ENCODE measurements around the gene CRTC2.
A peak's percentile ranks its signal among the peaks of the same experiment; 100 is the strongest.
"Not testable (repeated sequence)": the region's sequence is repeated elsewhere in the genome, so short reads cannot be mapped to it uniquely, and the experiment has no call there.

The CRTC2 gene, protein sequence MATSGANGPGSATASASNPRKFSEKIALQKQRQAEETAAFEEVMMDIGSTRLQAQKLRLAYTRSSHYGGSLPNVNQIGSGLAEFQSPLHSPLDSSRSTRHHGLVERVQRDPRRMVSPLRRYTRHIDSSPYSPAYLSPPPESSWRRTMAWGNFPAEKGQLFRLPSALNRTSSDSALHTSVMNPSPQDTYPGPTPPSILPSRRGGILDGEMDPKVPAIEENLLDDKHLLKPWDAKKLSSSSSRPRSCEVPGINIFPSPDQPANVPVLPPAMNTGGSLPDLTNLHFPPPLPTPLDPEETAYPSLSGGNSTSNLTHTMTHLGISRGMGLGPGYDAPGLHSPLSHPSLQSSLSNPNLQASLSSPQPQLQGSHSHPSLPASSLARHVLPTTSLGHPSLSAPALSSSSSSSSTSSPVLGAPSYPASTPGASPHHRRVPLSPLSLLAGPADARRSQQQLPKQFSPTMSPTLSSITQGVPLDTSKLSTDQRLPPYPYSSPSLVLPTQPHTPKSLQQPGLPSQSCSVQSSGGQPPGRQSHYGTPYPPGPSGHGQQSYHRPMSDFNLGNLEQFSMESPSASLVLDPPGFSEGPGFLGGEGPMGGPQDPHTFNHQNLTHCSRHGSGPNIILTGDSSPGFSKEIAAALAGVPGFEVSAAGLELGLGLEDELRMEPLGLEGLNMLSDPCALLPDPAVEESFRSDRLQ

DNA sequence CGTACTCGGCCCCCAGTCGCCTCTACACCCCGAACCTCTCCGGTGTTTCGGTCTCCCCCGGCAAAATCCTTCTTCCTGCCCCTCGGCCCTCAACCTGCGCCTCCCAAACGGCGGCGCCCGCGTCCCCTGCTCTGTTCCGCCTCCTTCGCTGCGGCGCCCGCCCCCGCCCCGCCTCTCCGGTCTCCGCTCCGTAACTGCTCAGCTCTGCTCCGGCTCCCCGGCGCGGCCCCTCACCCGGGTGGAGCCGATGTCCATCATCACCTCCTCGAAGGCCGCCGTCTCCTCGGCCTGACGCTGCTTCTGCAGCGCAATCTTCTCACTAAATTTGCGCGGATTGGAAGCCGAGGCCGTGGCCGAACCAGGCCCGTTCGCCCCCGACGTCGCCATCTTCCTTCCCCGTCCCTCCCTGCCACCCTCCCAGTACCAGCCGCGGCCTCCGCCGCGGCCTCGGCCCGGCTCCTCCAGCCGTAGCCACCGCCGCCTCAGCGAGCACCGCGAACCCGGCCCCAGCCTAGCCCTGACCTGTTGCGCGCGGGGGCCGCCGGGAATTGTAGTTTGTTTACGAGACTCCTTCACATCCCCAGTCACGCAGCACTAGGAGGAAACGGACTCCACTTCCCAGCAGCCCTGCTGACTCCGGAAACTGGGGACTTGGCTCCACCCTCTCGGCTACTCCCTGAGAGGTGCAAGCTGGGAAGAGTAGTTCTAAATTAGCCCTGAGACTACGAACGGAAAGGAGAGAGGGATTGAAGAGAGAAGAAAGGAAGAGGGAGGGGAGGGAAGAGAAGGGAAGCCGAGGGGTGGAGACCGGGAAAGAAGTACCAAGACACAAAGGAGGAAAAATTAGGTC, at the start of gene CRTC2:
Gene CRTC2 (minus strand): TSS at position 502 of the 850 bp plus-strand sequence. CDS start 115 bp downstream, at position 387.
- peak; percentile 97 to 98 for DNase-seq

DNA sequence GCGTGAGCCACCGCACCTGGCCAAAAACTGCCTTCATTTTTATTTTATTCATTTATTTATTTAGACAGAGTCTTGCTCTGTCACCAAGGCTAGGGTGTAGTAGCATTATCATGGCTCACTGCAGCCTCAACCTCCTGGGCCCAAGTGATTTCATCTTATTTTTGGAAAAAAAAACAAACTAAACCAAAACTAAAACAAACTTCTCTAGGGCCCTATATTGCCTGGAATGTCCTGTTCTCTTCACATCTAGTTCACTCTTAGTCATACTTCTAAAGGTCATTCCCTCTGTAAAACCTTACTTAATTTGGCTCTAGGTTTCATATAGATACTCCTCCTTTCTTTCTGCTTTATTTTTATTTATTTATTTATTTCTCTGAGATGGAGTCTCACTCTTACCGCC, 47.7 kb upstream of the CRTC2 start:
- DNase-seq = no peak

DNA sequence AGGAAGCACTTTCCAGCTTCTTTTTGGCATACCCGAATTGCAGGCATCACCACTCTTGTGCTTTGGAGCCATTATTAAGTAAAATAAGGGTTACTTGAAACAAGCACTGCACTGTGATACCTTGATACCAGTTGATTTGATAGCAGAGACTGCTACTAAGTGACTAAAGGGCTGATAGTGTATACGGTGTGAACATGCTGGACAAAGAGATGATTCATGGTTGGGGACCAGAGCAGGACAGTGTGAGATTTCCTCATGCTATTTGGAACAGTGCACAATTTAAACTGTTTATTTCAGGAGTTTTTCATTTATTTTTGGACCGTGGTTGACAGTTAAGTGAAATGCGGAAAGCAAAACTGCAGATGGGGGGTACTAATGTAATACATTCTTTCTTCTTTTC, 42.0 kb upstream of the CRTC2 start:
- DNase-seq = no peak

DNA sequence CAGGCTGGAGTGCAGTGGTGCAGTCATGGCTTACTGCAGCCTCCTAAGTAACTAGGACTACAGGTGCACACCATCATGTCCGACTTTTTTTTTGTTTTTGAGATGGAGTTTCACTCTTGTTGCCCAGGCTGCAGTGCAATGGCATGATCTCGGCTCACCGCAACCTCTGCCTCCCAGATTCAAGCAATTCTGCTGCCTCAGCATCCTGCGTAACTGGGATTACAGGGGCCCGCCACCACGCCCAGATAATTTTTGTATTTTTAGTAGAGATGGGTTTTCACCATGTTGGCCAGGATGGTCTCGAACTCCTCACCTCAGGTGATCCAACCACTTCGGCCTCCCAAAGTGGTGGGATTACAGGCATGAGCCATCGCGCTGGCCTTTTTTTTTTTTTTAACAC, 38.5 kb upstream of the CRTC2 start:
- DNase-seq = not testable (repeated sequence)

DNA sequence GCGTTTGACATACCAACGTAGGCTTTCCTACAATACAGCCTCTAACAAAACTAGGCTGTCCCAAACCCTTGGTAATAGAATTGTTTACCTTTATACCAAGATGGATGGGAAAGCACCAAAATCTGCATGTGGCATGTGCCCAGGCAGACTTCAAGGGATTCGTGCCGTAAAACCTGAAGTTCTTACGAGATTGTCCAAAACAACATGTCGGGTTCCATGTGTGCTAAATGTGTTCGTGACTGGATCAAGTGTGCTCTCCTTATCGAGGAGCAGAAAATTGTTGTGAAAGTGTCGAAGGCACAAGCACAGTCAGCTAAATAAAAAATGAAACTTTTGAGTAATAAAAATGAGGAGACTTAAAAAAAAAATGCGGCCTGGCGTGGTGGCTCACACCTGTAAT, 37.2 kb upstream of the CRTC2 start:
- DNase-seq = no peak

DNA sequence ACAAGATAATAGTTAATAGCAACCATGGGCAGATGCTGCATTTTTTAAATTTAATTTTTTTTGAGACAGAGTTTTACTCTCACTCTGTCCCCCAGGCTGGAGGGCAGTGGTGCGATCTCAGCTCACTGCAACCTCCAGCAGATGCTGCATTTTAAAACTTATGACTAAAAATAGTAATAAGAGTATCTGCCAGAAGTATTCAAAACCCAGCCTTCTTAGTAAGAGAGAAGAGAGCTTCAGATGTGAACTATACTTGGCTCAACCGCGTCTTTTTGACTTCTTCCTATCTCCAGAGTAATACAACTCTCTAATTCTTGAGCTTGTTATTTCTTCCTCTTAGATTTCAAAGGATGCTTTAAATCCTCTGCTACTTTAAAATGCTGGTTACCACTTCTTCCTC, 36.8 kb upstream of the CRTC2 start:
- no peak for DNase-seq

DNA sequence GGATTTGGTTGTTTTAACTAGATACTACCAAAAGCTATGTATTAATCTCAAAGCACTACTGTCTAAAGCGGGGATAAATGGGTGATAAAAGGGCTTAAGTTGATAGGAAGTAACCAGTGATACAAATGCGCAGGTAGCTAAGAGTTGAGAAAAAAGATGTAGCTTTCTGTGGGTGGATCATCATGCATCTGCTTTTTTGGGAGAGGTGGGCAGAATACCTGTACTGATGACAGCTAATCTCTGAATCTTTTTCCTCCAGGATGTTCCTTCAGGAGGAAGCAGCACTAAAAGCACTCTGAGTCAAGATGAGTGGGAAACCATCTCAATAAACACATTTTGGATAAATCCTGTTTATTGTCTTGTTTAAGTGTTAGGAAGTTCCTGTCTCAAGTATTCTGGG, 33.4 kb upstream of the CRTC2 start:
- DNase-seq = no peak

DNA sequence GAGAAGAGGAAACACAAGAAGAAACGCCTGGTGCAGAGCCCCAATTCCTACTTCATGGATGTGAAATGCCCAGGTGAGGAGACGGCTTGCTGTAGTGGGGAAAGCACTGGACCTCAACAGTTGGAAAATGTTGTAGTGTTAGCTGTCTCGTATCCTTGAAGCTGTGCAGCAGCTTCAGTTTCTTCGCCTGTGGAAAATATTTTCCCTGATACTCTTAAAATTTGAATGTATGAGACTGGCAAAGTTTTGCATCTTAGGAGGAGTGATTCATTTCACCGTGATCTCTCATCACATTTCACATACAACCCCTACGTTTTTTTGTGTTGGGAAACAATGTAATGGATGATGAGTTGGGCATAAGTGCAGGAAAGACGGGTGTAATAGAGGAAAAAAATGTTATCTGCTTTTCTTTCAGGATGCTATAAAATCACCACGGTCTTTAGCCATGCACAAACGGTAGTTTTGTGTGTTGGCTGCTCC, 32.8 kb upstream of the CRTC2 start:
- no peak for DNase-seq

DNA sequence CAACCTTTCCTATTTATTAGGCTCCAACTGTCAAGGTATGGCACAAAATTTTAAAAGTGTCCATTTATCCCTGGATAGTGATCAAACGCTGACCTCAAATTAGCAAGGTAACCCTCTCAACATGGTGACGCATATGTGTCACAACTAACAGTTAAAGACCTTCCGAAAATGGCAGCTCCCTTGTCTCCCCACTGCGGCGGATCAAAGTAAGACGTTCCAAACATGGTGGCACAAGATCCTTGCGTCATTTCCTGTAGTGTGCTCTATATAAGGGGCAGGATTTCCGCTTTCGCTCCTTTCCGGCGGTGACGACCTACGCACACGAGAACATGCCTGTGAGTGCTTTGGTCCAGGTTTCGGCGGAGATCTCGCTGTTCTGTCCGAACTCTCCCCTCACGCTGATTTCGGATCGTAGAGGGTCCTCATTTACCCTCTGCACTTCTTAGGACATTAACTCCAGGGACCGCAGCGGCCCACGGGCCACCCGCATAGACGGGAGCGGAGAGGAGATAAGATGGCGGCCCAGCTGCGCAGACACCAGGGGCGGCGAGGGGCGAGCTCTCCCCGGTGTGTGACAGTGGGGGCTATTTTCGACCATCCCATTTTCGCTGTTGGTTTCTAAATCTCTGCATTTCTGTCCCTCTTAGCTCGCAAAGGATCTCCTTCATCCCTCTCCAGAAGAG, 32.2 kb upstream of the CRTC2 start, which contains the start of gene RPS27:
Gene RPS27 (plus strand): TSS at position 295 of the 683 bp plus-strand sequence. CDS start 35 bp downstream, at position 330.
- peak; percentile 96 to 97 for DNase-seq

DNA sequence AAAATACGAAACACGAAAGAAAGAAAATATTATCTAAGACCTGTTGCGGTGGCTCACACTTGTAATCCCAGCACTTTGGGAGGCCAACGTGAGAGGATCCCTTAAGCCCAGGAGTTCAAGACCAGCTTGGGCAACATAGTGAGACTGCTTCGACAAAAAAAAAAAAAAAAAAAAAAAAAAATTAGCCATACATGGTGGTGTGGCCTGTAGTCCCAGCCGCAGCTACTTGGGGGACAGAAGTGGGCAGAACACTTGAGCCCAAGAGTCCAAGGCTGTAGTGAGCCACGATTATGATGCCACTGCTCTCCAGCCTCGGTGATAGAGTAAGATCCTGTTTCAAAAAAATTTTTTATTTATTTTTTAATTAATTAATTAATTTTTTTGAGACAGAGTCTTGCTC, 29.2 kb upstream of the CRTC2 start:
- DNase-seq = no peak

DNA sequence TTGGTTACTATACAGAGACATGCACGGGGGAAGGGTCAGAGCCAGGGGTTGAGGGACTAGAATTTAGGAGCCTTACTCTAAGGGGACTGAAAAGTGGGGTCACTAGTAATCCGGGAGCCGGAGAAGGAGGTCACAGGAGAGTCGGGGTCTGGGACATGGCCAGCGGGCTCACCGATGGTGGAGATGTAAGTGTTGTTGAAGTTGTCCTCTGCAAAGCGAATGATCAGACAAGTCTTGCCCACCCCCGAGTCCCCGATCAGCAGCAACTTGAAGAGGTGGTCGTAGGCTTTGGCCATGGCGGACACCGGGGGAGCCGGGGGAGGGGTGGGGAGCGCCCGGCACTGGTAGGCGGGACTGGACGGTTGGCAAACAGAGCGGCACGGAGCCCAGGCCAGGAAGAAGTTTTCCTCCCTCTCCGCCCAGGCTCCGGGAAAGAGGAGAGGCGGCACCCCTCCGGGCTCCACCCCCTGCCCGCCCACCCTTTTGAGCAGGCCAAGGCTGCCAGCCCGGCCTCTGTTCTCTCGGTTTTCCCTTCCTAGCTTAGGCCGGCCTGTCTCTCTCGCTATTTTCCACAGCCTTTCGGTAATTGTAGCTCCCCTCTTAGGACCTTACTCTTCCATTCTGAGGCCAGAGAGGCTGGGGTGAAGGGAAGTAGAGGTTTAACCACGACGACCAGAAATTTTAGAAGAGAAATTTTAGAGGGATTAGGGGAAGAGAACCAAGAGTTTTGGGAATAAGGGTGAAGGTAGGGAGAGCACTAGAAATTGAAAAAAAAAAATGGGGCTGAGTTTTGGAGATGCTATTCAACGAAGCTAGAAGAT, 27.7 kb upstream of the CRTC2 start, which contains the start of gene RAB13:
Gene RAB13 (minus strand): TSS at position 399 of the 821 bp plus-strand sequence. CDS start 103 bp downstream, at position 296.
- no peak for DNase-seq

DNA sequence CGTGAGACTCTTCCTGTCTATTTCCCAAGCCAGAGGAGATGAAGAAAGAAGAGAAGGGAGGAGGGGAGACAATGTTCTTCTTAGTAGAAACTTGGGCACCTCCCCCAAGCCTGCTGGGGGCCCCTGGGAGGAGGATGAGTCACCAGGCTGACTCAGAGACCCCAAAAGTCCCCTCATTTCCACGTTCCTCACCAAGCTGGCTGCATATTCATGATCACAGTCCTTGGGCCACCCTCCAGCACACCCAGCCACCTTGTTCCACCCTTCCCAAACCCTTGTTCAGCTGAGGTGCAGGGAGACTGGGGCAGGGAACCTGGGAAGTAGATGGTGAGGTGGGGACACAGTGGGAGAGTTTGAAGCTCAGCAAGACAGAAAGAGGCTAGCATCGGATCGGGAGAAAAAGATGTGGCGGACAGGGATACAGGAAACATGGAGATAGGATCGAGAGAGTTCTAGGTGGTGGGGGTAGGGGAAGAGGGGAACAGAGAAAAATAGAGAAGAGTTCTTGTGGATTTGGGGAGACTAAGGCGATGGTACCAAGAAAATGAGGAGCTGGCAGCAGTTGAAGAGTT, 27.0 kb upstream of the CRTC2 start:
- peak in 1 of 2 donors; percentile 34 for DNase-seq

DNA sequence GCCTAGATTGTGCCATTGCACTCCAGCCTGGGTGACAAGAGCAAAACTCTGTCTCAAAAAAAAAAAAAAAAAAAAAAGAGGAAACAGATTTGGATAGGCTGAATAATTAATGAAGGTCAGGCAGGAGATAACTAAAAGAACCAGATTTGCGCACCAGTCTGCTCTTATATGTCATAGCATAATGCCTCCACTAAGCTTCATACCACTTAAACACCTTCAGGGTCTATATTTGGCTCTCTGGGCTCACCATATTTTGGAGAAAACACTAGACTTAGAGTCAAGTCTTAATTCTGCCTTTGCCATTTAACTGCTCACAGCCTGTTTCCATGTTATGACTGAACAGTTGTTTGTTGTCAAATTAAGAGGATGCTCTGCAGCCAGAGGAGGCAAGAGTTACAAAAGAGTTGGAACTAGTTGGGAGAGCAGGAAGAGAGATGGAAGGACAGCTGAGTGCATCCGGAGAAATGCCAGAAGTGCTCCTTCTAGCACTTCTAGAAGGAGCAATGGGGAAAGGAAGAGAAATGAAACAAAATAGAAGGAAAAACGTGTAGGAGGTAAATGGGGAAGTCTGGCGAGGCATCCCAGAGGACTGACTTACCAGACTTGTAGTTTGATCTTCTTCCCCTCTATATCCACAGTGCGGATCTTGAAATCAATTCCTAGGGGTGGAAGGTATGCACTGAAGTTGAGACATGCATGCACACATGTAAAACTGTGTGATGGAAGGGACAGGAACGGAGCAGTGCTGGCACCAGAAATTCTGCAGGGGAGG, 25.9 kb upstream of the CRTC2 start:
- DNase-seq = no peak

DNA sequence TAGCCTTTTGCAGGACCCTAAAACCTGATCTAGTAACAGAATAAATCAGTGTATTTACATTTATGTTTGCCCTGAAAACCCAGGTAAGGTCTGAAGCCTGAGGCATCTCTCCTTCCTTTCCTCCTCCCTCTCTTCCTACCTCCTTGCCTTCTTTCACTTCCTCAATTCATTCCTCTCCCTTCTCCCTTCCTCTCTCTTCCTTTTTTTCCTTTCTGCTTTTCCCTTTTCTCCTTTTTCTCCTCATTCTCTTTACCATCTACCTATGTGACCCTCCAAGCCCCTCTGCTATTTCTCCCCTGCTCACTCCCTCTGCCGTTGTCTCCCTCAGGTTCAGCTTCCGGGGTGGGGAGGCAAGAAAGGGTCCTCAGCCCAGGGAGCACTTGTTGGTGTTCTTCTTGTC, 23.3 kb upstream of the CRTC2 start:
- DNase-seq = not testable (repeated sequence)

DNA sequence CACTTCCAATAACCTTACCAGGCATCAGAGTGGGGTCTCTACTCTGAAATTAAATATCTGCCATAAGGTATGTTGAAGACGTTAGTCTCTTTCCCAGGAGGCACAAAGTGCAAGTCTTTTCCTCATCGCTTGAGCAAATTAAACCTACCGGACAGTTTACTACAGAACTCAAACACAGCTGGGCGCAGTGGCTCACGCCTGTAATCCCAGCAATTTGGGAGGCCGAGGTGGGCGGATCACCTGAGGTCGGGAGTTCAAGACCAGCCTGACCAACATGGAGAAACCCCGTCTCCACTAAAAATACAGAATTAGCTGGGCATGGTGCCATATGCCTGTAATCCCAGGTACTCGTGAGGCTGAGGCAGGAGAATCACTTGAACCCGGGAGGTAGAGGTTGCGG, 20.7 kb upstream of the CRTC2 start:
- not testable (repeated sequence) for DNase-seq

DNA sequence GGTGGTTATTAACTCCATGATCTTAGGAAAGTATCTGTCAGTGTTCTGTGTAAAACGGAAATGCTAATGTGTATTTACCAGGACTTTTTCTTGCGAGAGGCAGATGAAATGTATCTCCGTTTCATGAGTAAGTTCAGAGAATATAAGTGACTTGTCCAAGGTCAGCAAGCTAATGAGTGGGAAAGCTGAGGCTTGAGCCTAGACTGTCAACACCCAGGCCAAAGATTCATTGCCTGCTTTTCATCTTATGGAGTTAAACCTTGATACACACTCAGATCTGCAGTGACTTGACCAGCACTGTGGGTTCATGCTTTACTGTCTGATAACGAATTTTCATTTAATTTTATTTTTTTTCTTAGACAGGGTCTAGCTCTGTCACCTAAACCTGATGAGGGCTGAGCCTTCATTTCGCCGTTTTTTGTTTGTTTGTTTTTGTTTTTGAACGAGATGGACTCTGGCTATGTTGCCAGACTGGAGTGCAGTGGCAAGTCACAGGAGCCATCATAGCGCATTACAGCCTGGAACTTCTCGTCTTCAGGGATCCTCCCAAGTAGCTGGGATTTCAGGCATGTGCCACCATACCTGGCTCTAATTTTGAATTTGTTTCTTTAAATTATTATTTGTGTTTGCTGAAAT, 20.0 kb upstream of the CRTC2 start:
- DNase-seq = no peak

DNA sequence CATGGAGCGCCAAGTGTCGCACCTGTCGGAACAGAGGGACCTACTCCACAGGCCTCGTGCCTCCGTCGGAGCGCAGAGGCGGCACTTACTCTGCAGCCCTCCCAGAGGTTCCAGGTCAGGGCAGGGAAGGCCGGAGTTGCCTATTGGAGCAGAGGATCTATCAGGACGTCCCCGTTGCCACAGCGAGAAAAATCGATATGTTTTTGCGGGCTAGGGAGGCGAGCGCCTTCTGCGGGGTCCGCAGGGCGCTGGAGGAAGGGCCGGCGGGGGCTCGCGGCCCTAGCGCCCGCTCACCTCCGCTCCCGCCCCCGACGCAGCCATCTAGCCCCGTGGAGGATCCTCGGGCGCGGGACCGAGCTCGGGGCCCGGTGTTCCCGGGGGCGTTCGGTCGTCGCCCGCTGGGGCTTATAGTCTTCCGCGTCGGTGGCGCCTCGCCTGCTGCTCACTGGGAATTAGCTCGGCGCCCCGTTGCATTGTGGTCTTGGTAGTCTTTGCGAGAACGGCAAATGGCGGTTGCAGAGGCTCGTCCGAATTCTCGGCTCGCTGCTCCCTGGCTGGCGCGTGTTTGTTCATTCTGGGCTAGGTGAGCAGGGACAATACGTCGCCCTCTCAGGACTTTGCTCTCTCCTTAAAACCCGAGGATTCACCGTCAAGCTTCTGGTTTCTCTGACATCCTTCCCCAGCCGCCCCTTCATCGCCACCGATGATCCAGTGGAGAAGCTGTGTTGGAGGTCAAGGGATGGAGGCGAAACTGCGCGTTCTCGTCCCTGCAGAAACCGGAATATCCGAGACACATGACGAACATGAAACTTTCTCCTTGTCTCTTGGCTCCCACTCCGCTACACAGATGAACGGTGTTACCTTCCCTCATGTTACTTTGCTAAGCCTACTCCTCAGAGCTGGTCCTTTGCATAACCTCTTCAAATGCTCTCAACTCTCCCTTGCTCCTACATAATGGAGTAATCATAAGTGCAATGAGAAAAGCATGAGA, 19.1 kb upstream of the CRTC2 start, which contains the start of gene JTB:
Gene JTB (minus strand): TSS at position 425 of the 991 bp plus-strand sequence. CDS start 422 bp downstream, at position 3.
- DNase-seq = peak; percentile 79 to 88

DNA sequence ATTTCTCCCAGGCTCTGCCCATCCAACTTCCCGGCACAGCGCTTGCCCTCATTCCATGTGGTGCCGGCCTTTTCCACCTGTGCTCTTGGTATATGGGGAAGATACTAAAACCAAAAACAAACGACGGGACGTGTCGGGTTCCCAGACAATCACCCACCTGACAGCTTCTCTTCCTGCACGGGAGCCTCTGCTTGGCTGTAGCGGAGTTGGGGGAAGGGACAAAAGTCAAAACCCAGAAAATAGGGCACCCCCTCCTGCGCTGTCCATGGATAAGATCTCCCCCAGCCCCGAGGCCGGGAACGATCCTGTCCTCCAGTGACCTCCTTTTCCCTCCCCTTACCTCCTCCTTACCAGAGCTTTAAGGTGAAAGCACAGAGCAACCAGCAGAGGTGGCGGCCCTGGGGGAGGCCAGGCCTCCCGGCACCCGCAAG, 18.4 kb upstream of the CRTC2 start:
- DNase-seq = no peak
